LNCaP clone FGC (cell line): ENCODE results near the gene LRRTM4.

Source experiments
- DNase-seq: peaks from one replicate; pipeline ENCODE4 v3.0.0-alpha.2; 2011; ENCODE audit warnings: low read depth
- H3K4me3 ChIP-seq: 2 replicates; pipeline ENCODE4 v1.5.1; 2011; ENCODE audit warnings: mild to moderate bottlenecking, low read depth, low read length, control low read depth
- CTCF ChIP-seq: IDR thresholded peaks from 2 replicates; pipeline ENCODE4 v1.5.1; 2012; ENCODE audit warnings: mild to moderate bottlenecking; ENCODE audit not compliant: control insufficient read depth, insufficient read depth; ENCODE audit errors: extremely low read depth

Gene LRRTM4

GRCh38 chr2:77268626-77269025 lies 253.6 kb downstream of the LRRTM4 start:
- no peak for TF ChIP-seq CTCF
- no peak for DNase-seq
- H3K4me3 ChIP-seq: no peak overlapping the region

- no peak for DNase-seq
- H3K4me3 ChIP-seq: no peak overlapping the region
- no peak for TF ChIP-seq CTCF
Measured at GRCh38 chr2:77232909-77233425, 289.2 kb downstream of the LRRTM4 start.

GRCh38 chr2:77228391-77228790 lies 293.8 kb downstream of the LRRTM4 start:
- DNase-seq: peak; percentile 31
- no peak for TF ChIP-seq CTCF
- H3K4me3 ChIP-seq: no peak overlapping the region

GRCh38 chr2:77210725-77211124 lies 311.5 kb downstream of the LRRTM4 start:
- H3K4me3 ChIP-seq: no peak overlapping the region
- no peak for TF ChIP-seq CTCF
- DNase-seq: no peak

- H3K4me3 ChIP-seq: no peak overlapping the region
- TF ChIP-seq CTCF: no peak
- DNase-seq: no peak
Measured at GRCh38 chr2:77207331-77207730, 314.8 kb downstream of the LRRTM4 start.

GRCh38 chr2:77201755-77202154 lies 320.4 kb downstream of the LRRTM4 start:
- H3K4me3 ChIP-seq: no peak overlapping the region
- TF ChIP-seq CTCF: no peak
- DNase-seq: no peak

GRCh38 chr2:77199411-77199810 lies 322.8 kb downstream of the LRRTM4 start:
- H3K4me3 ChIP-seq: no peak overlapping the region
- TF ChIP-seq CTCF: no peak
- DNase-seq: no peak
